Measurements from ENCODE around the gene OR52N5.

The OR52N5 gene

GRCh38 chr11:5783255-5783654 lies at the start of gene OR52N5:
TSS of gene OR52N5 (minus strand) at chr11:5783355. CDS start at chr11:5778634, 4,721 bp downstream.
- no peak for DNase-seq (ENCODE audit: low read depth, low spot score)
- CTCF ChIA-PET: no interaction called here
- no peak within 1 kb of the TSS for H3K4me3 ChIP-seq (ENCODE audit: low read depth, low read length)
- TF ChIP-seq, protein P1, sequence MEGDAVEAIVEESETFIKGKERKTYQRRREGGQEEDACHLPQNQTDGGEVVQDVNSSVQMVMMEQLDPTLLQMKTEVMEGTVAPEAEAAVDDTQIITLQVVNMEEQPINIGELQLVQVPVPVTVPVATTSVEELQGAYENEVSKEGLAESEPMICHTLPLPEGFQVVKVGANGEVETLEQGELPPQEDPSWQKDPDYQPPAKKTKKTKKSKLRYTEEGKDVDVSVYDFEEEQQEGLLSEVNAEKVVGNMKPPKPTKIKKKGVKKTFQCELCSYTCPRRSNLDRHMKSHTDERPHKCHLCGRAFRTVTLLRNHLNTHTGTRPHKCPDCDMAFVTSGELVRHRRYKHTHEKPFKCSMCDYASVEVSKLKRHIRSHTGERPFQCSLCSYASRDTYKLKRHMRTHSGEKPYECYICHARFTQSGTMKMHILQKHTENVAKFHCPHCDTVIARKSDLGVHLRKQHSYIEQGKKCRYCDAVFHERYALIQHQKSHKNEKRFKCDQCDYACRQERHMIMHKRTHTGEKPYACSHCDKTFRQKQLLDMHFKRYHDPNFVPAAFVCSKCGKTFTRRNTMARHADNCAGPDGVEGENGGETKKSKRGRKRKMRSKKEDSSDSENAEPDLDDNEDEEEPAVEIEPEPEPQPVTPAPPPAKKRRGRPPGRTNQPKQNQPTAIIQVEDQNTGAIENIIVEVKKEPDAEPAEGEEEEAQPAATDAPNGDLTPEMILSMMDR (IDR thresholded peaks at IDR 0.05; ENCODE audit: insufficient read depth, low read length, missing control alignments): no peak
- POLR2A ChIA-PET: no interaction called here

GRCh38 chr11:5831196-5831829 lies 48.2 kb upstream of the OR52N5 start:
- TF ChIP-seq, protein P1 (IDR thresholded peaks at IDR 0.05; ENCODE audit: insufficient read depth, low read length, missing control alignments): no peak
- ChIA-PET CTCF (no interaction called here), POLR2A (no interaction called here)
- H3K4me3 ChIP-seq (ENCODE audit: low read depth, low read length): no peak overlapping the region
- no peak for DNase-seq (ENCODE audit: low read depth, low spot score)

- no peak overlapping the region for H3K4me3 ChIP-seq (ENCODE audit: low read depth, low read length)
- POLR2A ChIA-PET: no interaction called here
- CTCF ChIA-PET: no interaction called here
- TF ChIP-seq, protein P1 (IDR thresholded peaks at IDR 0.05; ENCODE audit: insufficient read depth, low read length, missing control alignments): no peak
- DNase-seq (ENCODE audit: low read depth, low spot score): no peak
Observed at GRCh38 chr11:5818245-5818886, 35.2 kb upstream of the OR52N5 start.

- TF ChIP-seq, protein P1 (IDR thresholded peaks at IDR 0.05; ENCODE audit: insufficient read depth, low read length, missing control alignments): no peak
- no peak for DNase-seq (ENCODE audit: low read depth, low spot score)
Observed at GRCh38 chr11:5815534-5815933, 32.4 kb upstream of the OR52N5 start.

GRCh38 chr11:5809905-5810795 lies 27.0 kb upstream of the OR52N5 start:
- CTCF ChIA-PET: interaction anchor here (0.6 to 3.1 kb wide), 5 partner anchors 211 to 680 kb away, joined by 3 to 30 read pairs (median 4); no protein-coding TSS in a partner anchor
- H3K4me3 ChIP-seq (ENCODE audit: low read depth, low read length): no peak overlapping the region
- TF ChIP-seq, protein P1 (IDR thresholded peaks at IDR 0.05; ENCODE audit: insufficient read depth, low read length, missing control alignments): no peak
- POLR2A ChIA-PET: interaction anchor here (0.7 kb wide), 1 partner anchor 374 kb away, joined by 3 read pairs; no protein-coding TSS in a partner anchor
- DNase-seq (ENCODE audit: low read depth, low spot score): no peak

More at GRCh38 chr11:5815534-5815933, 32.4 kb upstream of the OR52N5 start:
- CTCF ChIA-PET: no interaction called here
- no peak overlapping the region for H3K4me3 ChIP-seq (ENCODE audit: low read depth, low read length)
- POLR2A ChIA-PET: no interaction called here

Data from AG04449 (cell line).